GM10248 (cell line): ENCODE measurements around the gene LRP1-AS.

ENCODE experiments used
- CTCF ChIA-PET: fragments of 300-600 bp; sonication (Branson Sonifier 250); formaldehyde crosslinking; extraction: SDS; loops from one replicate; lab custom pipeline; 2021; ENCODE audit warnings: antibody characterized with exemption; lab: Yijun Ruan, JAX
- POLR2A ChIA-PET: fragments of 350-650 bp; sonication (Branson Sonifier 250); formaldehyde crosslinking; extraction: SDS; loops from one replicate; lab custom pipeline; 2020; ENCODE audit warnings: antibody characterized with exemption; lab: Yijun Ruan, JAX
- DNase-seq: peaks from one replicate; pipeline ENCODE4 v3.0.0; 2012; ENCODE audit errors: extremely low spot score
- CTCF ChIP-seq: IDR thresholded peaks from 2 replicates; pipeline ENCODE4 v1.5.1; 2012; ENCODE audit warnings: mild to moderate bottlenecking, low read depth; ENCODE audit errors: extremely low read depth, missing control alignments, control extremely low read depth

Gene LRP1-AS

GRCh38 chr12:57146961-57147944, at the start of gene LRP1-AS:
Gene LRP1-AS, minus strand, starts transcription at chr12:57147619.
- TF ChIP-seq CTCF: no peak
- no peak for DNase-seq
- ChIA-PET CTCF (interaction anchor here (0.9 to 2.4 kb wide), 6 partner anchors 9 to 437 kb away, joined by 3 to 8 read pairs (median 3); no protein-coding TSS in a partner anchor), POLR2A (interaction anchor here (0.6 kb wide), 2 partner anchors 19 to 45 kb away, joined by 4 read pairs; partner anchors contain the start of gene LRP1)

GRCh38 chr12:57196956-57197355, 49.5 kb upstream of the LRP1-AS start:
- CTCF ChIA-PET: interaction anchor here (1.0 to 3.2 kb wide), 3 partner anchors 11 to 16 kb away, joined by 3 to 11 read pairs (median 4); no protein-coding TSS in a partner anchor
- POLR2A ChIA-PET: no interaction called here
- no peak for DNase-seq
- no peak for TF ChIP-seq CTCF

GRCh38 chr12:57196439-57196838, 49.0 kb upstream of the LRP1-AS start:
- no peak for TF ChIP-seq CTCF
- no peak for DNase-seq
- ChIA-PET CTCF (interaction anchor here (1.4 to 3.2 kb wide), 2 partner anchors 13 to 17 kb away, joined by 4 to 11 read pairs; no protein-coding TSS in a partner anchor), POLR2A (no interaction called here)

- ChIA-PET POLR2A (no interaction called here), CTCF (interaction anchor here (1.4 to 3.2 kb wide), 2 partner anchors 13 to 18 kb away, joined by 4 to 11 read pairs; no protein-coding TSS in a partner anchor)
- no peak for DNase-seq
- no peak for TF ChIP-seq CTCF
These were observed 48.4 kb upstream of the LRP1-AS start for GRCh38 chr12:57195611-57196371.

- ChIA-PET CTCF (interaction anchor here (2.7 kb wide), 1 partner anchor 13 kb away, joined by 10 read pairs; no protein-coding TSS in a partner anchor), POLR2A (no interaction called here)
- no peak for TF ChIP-seq CTCF
- DNase-seq: no peak
These were observed 47.8 kb upstream of the LRP1-AS start for GRCh38 chr12:57195186-57195585.

- ChIA-PET POLR2A (no interaction called here), CTCF (interaction anchor here (1.3 to 2.7 kb wide), 3 partner anchors 12 to 21 kb away, joined by 5 to 10 read pairs (median 6); no protein-coding TSS in a partner anchor)
- no peak for DNase-seq
- TF ChIP-seq CTCF: no peak
These were observed 46.8 kb upstream of the LRP1-AS start for GRCh38 chr12:57194253-57194652.
